GM21381 (cell line): Measurements from ENCODE around the gene ADPRHL1.
"Not testable (repeated sequence)": the region's sequence is repeated elsewhere in the genome, so short reads cannot be mapped to it uniquely, and the experiment has no call there.

Experiments used
- ATAC-seq: cut with Tn5 transposase; IDR thresholded peaks from one replicate; pipeline ENCODE4 v1.9.1; 2021; ENCODE audit warnings: mild to moderate bottlenecking, moderate library complexity; ENCODE audit not compliant: unreplicated experiment

ADPRHL1 gene

DNA sequence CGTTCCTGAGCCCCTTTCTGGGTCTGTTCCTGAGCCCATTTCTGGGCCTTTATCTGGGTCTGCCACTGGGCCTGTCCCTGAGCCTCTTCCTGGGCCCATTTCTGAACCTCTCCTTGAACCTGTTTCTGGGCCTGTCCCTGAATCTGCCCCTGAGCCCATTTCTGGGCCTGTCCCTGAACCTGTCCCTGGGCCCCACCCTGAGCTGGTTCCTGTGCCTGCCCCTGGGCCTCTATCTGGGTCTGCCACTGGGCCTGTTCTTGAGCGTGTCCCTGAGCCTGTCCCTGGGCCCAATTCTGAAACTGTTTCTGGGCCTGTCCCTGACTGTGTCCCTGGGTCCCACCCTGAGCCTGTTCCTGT is 48.9 kb downstream of the ADPRHL1 start:
- ATAC-seq: no peak

DNA sequence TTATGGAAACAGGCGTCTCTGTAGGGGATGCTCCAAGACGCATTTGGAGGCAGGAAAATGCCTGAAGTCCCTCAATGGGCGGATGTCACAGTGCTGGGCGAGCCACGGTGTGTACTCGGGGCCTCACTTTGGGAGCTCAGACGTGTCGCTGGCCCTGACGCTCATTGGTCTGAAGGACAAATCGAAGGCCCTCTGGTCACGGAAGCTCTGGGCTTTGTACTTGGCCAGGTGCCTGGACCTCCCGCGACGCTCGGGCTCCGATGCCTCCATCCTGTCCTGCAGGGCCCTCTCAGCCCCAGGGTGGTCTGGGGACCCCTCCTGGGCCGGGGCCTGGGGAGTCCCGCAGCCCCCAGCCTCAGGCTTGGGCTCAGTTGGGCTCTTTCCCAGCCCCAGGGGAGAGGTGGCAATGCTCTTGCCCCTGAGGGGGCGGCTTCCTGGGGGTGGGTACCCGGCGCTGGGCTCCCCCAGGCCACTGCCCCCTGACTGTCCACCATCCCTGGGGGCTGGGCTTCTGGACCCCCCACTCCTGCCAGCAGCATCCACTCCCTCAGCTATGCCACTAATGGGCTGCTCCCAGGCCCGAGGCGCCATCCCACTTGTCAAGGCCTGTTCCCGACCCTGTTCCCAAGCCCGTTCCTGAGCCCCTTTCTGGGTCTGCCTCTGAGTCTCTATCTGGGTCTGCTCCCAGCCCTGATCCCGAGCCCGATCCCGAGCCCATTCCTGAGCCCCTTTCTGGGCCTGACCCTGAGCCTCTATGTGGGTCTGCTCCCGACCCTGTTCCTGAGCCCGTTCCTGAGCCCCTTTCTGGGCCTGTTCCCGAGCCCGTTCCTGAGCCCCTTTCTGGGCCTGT is 49.8 kb downstream of the ADPRHL1 start:
- ATAC-seq: no peak

GRCh38 chr13:113402471-113403254 is 50.6 kb downstream of the ADPRHL1 start:
- ATAC-seq: no peak

DNA sequence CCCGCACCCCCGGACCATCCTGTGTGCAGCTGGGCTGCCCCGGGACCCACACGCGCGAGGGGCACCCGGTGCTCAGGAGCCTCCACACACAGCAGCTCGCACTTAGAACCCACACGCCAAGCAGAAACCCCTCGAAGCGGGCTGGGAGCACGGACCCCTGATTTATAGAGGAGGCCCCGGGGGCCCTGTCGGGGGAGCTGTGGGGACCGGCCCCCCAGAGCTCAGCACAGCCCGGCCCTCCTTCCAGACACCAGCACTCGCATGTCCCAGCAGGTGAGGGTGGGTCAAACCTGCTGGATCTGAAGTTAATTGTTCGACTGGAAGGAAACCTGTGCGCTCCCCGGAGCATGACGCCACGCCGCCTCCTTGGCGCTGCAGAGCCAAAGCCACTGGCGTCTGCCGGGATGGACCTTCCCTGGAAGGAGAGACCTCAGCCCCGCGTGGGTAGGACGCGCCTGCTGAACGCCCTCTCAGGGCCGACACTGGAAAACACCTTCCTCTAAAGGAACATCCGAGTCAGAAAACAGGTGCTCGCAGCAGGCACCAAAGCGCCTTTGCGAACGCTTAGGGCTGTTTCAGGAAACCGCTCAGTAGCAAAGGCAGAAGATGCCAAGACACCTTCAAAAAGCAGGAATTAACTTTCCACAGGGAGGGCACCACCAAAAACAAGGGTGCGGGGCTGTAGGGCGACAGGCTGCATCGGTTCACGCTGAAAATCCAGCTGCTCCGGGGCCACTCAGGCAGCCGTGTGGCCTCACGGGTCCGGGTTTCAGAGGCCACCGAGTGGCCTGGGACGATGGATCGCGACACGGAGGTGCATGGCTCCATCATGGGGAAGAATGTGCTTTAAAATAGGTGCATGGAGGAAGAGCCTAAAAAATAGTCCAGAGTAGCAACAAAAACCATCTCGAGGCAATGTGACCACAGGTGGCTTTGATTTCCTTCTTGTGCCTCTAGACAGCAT is 51.6 kb downstream of the ADPRHL1 start:
- no peak for ATAC-seq

- ATAC-seq: no peak
These were observed 52.5 kb downstream of the ADPRHL1 start for GRCh38 chr13:113400621-113401451.

DNA sequence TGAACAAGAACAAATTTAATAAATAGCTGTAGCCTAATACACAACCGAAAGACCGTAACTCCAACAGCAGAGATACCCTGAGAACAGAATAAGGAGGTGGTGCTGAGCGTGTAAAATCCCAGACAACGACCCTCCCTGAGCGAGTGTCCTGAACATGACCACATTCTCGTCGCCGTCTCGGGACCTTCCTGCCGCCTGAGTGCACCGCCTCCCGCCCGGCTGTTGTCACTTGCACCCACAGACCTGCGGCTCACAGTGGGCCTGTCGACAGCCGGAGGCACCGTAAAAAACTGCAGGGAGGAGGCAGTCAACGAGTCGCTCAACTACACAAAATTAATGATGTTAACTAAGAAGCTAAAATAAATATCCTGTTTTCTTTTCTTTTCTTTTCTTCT is 53.5 kb downstream of the ADPRHL1 start:
- no peak for ATAC-seq

- no peak for ATAC-seq
These were observed 54.1 kb downstream of the ADPRHL1 start for GRCh38 chr13:113398963-113399754.

DNA sequence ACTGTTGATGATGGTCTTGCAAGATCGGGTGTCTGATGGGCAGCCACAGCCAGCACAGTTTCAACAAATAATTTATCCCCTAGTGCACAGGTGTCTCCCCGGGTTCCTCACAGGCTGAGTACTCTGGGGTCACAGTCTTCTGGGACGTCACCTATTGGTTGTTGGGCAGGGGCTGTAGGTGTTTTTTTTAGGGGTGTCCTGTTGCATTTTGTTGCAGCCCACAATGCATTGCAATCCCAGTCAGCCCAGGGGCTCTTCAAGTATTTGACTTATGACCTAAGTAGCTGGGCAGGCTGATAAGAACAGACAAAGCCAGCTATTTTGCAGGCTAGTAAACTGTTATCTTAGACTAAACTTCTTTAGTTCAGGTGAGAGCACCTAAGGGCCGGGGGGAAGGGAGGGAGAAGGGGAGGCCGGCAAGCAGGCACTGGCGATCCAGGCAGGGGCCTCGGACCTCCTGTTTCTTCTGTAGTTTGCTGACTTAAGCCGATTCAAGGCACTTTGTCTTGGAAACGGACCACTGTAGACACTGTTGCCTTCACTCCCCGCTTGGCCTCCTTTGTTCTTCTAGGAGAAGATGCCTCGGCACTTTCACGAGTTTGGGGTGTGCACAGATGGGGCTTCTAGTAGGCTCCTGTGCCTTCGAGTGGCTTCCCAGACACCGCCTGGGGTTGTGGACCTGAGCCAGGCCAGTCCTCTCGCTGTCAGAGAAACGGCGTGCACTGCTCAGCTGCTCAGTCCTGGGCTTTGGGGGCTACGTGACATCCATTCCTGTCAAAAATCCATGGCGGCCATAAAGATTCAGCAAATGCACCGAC is 55.5 kb downstream of the ADPRHL1 start:
- no peak for ATAC-seq

GRCh38 chr13:113394339-113394640 is 59.0 kb downstream of the ADPRHL1 start:
- ATAC-seq: no peak

- peak; percentile 95 for ATAC-seq
These were observed 59.5 kb downstream of the ADPRHL1 start for GRCh38 chr13:113393563-113394338.

DNA sequence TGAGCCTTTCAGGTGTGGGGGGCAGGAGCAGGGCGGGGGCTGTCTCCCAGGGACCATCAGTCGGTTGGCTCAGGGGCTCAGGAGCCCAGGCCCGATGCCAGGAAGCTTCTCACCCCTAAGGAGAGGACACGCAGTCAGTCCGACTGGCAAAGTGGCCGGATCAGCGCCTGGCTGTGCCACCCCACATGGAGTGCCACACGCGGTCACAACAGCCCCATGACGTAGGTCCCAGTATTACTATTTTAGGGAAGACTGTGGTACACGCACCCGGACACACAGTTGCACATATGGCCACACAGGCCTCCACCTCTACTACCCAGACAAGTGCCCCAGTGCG is 60.1 kb downstream of the ADPRHL1 start:
- ATAC-seq: peak; percentile 19

DNA sequence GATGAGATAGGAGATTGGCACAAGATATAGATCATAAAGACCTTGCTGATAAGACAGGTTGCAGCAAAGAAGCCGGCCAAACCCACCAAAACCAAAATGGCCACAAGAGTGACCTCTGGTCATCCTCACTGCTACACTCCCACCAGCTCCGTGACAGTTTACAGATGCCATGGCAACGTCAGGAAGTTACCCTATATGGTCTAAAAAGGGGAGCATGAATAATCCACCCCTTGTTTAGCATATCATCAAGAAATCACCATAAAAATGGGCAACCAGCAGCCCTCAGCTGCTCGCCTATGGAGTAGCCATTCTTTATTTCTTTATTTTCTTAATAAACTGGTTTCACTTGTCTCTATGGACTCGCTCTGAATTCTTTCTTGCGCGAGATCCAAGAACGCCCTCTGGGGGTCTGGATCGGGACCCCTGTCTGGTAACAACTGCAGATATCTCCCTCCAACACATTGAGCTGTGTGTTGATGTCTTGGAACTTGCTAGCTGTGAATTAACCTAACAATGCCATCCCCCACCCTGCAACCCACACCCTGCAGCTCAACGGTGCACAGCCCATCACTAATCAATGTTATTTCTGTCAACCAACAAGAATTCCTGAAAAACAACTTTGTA is 62.3 kb downstream of the ADPRHL1 start:
- ATAC-seq: no peak

DNA sequence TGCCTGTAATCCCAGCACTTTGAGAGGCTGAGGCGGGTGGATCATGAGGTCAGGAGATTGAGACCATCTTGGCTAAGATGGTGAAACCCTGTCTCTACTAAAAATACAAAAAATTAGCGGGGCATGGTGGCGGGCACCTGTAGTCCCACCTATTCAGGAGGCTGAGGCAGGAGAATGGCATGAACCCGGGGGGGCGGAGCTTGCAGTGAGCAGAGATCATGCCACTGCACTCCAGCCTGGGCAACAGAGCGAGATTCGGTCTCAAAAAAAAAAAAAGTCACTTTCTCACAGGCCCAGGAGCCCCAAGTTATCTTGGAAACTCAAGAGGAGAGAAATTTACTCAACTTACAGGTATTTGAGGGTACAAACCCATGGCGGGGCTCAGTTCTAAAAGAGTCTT is 63.7 kb downstream of the ADPRHL1 start:
- not testable (repeated sequence) for ATAC-seq

DNA sequence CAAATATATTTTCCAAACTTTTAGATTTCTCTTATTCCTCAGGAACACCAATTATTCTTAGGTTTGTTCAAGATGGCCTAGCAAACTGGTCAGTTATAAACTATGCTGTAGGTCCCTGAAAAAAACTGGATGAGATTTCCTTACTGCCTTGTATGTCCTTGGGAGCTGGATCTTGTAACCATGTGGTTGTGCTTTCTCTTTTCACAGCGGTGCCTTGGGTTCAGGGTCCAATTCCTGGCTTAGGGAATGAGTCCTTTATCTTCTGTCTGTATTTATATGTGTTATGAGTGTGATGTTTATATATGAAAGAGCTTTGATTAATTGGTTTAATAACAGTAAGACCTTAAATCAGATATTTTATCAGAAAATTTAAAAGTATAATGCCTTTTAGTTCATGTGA is 65.9 kb downstream of the ADPRHL1 start:
- no peak for ATAC-seq

- no peak for ATAC-seq
These were observed 70.2 kb downstream of the ADPRHL1 start for GRCh38 chr13:113383089-113383488.

- ATAC-seq: not testable (repeated sequence)
These were observed 70.7 kb downstream of the ADPRHL1 start for GRCh38 chr13:113382542-113382941.

- ATAC-seq: no peak
These were observed 74.5 kb downstream of the ADPRHL1 start for GRCh38 chr13:113378825-113379224.
